Endodermal cell (in vitro differentiated cells): ENCODE results near the gene ATXN10. TPM values are rescaled to one million over a fixed set of nuclear protein-coding genes. Genes with fewer than 3 reads are reported as not detected.

ENCODE experiments used
- DNase-seq: peaks from one replicate; pipeline ENCODE4 v3.0.0-alpha.2; 2017
- H3K27ac ChIP-seq: 2 replicates; pipeline ENCODE4 v1.5.1; 2013; ENCODE audit warnings: mild to moderate bottlenecking, low read depth, low read length, moderate library complexity
- H3K27me3 ChIP-seq: 2 replicates; pipeline ENCODE4 v1.6.1; 2013; ENCODE audit warnings: mild to moderate bottlenecking, low read length, moderate library complexity; ENCODE audit not compliant: insufficient read depth, control insufficient read depth, poor library complexity, severe bottlenecking
- H3K36me3 ChIP-seq: 2 replicates; pipeline ENCODE4 v1.7.0; 2013; ENCODE audit warnings: mild to moderate bottlenecking, low read length, moderate library complexity; ENCODE audit not compliant: control insufficient read depth, insufficient read depth
- H3K4me1 ChIP-seq: one replicate; pipeline ENCODE4 v1.7.0; 2013; ENCODE audit warnings: low read length; ENCODE audit not compliant: control insufficient read depth, insufficient read depth
- H3K4me3 ChIP-seq: 2 replicates; pipeline ENCODE4 v1.5.1; 2013; ENCODE audit warnings: mild to moderate bottlenecking, low read length, moderate library complexity
- H3K9ac ChIP-seq: 2 replicates; pipeline ENCODE4 v1.6.1; 2013; ENCODE audit warnings: mild to moderate bottlenecking, low read length, moderate library complexity; ENCODE audit not compliant: poor library complexity, severe bottlenecking; ENCODE audit errors: extremely low read depth
- H3K9me3 ChIP-seq: 2 replicates; pipeline ENCODE4 v1.6.1; 2013; ENCODE audit warnings: mild to moderate bottlenecking, low read length, moderate library complexity; ENCODE audit not compliant: control insufficient read depth
- H3K27ac Mint-ChIP-seq: 2 replicates; pipeline ENCODE4 v1.8.0; 2020; ENCODE audit warnings: mixed read lengths
- H3K27me3 Mint-ChIP-seq: 2 replicates; pipeline ENCODE4 v1.8.0; 2021; ENCODE audit warnings: mild to moderate bottlenecking, mixed read lengths; ENCODE audit not compliant: insufficient read depth
- H3K36me3 Mint-ChIP-seq: 2 replicates; pipeline ENCODE4 v1.8.0; 2020; ENCODE audit warnings: low read depth, mixed read lengths
- H3K4me1 Mint-ChIP-seq: 2 replicates; pipeline ENCODE4 v1.8.0; 2020; ENCODE audit warnings: mixed read lengths
- H3K4me3 Mint-ChIP-seq: 2 replicates; pipeline ENCODE4 v1.8.0; 2020; ENCODE audit warnings: mild to moderate bottlenecking, moderate library complexity, mixed read lengths
- H3K9me3 Mint-ChIP-seq: 2 replicates; pipeline ENCODE4 v1.8.0; 2020; ENCODE audit warnings: mild to moderate bottlenecking, mixed read lengths
- CTCF ChIP-seq: fragments of 200-600 bp; sonication (generic); conservative IDR thresholded peaks from 2 replicates; pipeline ENCODE4 v1.5.0; 2021; ENCODE audit warnings: antibody characterized with exemption, mild to moderate bottlenecking
- WGBS, 2 experiments: methylation state at CpG; one replicate each; pipeline versions ENCODE4 v1.1.5 to v1.1.7; 2013; ENCODE audit warnings: missing lambda C conversion rate in 2 of 2, mixed read lengths in 1 of 2; ENCODE audit not compliant: insufficient coverage in 1 of 2, insufficient read length in 1 of 2; 5-methylcytosine and 5-hydroxymethylcytosine counted together
- total RNA-seq, 2 donors: library from RNA; stranded (reverse); fragmentation: NEBNext Ultra II Directional in 1 of 2; extraction: Animal tissue kit (Norgen Biotek cat#: 25700) in 1 of 2; gene quantifications; 2 replicates in 1 of 2; 3 replicates in 1 of 2; pipeline ENCODE4 v1.2.1, GENCODE V29; 2021

ATXN10 gene
- total RNA-seq, 2 donors from 2014 or later = 223 to 266 TPM

GRCh38 chr22:45787759-45788158, 116.1 kb downstream of the ATXN10 start:
- Histone ChIP-seq H3K36me3 (peaks cover 6% of the 10 kb centered on the region), H3K4me1 (no peaks in the 10 kb centered on the region), H3K4me3 (no peak overlapping the region), H3K9ac (no peak overlapping the region), H3K27me3 (no peaks in the 10 kb centered on the region), H3K9me3 (peaks cover 11% of the 10 kb centered on the region), H3K27ac (no peak overlapping the region)
- H3K36me3 Mint-ChIP-seq = peaks cover 25% of the 10 kb centered on the region
- no peak overlapping the region for H3K27ac Mint-ChIP-seq
- peaks cover 6% of the 10 kb centered on the region for H3K9me3 Mint-ChIP-seq
- peaks cover 18% of the 10 kb centered on the region for H3K4me1 Mint-ChIP-seq
- no peak overlapping the region for H3K4me3 Mint-ChIP-seq
- no peak for DNase-seq
- H3K27me3 Mint-ChIP-seq = no peaks in the 10 kb centered on the region
- TF ChIP-seq CTCF = no peak
- WGBS, 2 experiments = 94 to 95% methylated on average over 2 of the region's 2 CpGs

- Histone ChIP-seq H3K9ac (no peak overlapping the region), H3K27ac (no peak overlapping the region), H3K4me1 (no peaks in the 10 kb centered on the region), H3K4me3 (no peak overlapping the region), H3K9me3 (peaks cover 16% of the 10 kb centered on the region), H3K27me3 (no peaks in the 10 kb centered on the region), H3K36me3 (peaks cover 13% of the 10 kb centered on the region)
- peaks cover 11% of the 10 kb centered on the region for H3K9me3 Mint-ChIP-seq
- peaks cover 33% of the 10 kb centered on the region for H3K36me3 Mint-ChIP-seq
- DNase-seq = no peak
- no peak for TF ChIP-seq CTCF
- WGBS, 2 experiments = 88 to 93% methylated on average over 5 to 8 of the region's 8 CpGs
- H3K27me3 Mint-ChIP-seq = no peaks in the 10 kb centered on the region
- H3K4me3 Mint-ChIP-seq = no peak overlapping the region
- peaks cover 13% of the 10 kb centered on the region for H3K4me1 Mint-ChIP-seq
- no peak overlapping the region for H3K27ac Mint-ChIP-seq
Observed at GRCh38 chr22:45788522-45788921, 116.9 kb downstream of the ATXN10 start.

GRCh38 chr22:45790401-45790800, 118.8 kb downstream of the ATXN10 start:
- no peak overlapping the region for H3K4me3 Mint-ChIP-seq
- no peaks in the 10 kb centered on the region for H3K27me3 ChIP-seq
- H3K9me3 ChIP-seq = peaks cover 35% of the 10 kb centered on the region
- H3K36me3 ChIP-seq = peaks cover 32% of the 10 kb centered on the region
- no peak overlapping the region for H3K9ac ChIP-seq
- 92 to 97% methylated on average over 1 of the region's 1 CpG for WGBS, 2 experiments
- DNase-seq = no peak
- H3K27ac Mint-ChIP-seq = no peak overlapping the region
- H3K4me1 Mint-ChIP-seq = peaks cover 3% of the 10 kb centered on the region
- H3K4me1 ChIP-seq = no peaks in the 10 kb centered on the region
- H3K36me3 Mint-ChIP-seq = peaks cover 49% of the 10 kb centered on the region
- no peak overlapping the region for H3K27ac ChIP-seq
- H3K27me3 Mint-ChIP-seq = no peaks in the 10 kb centered on the region
- no peak overlapping the region for H3K4me3 ChIP-seq
- peaks cover 28% of the 10 kb centered on the region for H3K9me3 Mint-ChIP-seq
- TF ChIP-seq CTCF = no peak
